HG03521 (cell line): ENCODE results near the gene TNXB.
A peak's percentile ranks its signal among the peaks of the same experiment; 100 is the strongest.

Source experiments
- ATAC-seq: cut with Tn5 transposase; IDR thresholded peaks from one replicate; pipeline ENCODE4 v1.9.1; 2021; ENCODE audit warnings: mild to moderate bottlenecking, moderate library complexity; ENCODE audit not compliant: unreplicated experiment

Gene TNXB

GRCh38 chr6:32140420-32141046 is 31.4 kb upstream of the TNXB start:
- ATAC-seq: no peak

GRCh38 chr6:32139590-32139989 is 30.5 kb upstream of the TNXB start:
- no peak for ATAC-seq

GRCh38 chr6:32137454-32137853 is 28.3 kb upstream of the TNXB start:
- ATAC-seq: no peak

- ATAC-seq: no peak
Measured at GRCh38 chr6:32133786-32134185, 24.6 kb upstream of the TNXB start.

- ATAC-seq: no peak
Measured at GRCh38 chr6:32132110-32132509, 23.0 kb upstream of the TNXB start.

- no peak for ATAC-seq
Measured at GRCh38 chr6:32131439-32131948, 22.4 kb upstream of the TNXB start.

GRCh38 chr6:32129297-32130088 is 20.4 kb upstream of the TNXB start:
- peak; percentile 3 for ATAC-seq

GRCh38 chr6:32128751-32129296 is 19.7 kb upstream of the TNXB start:
- ATAC-seq: no peak

GRCh38 chr6:32127717-32128592 is 18.8 kb upstream of the TNXB start, which contains the start of gene ATF6B:
Gene ATF6B, minus strand, starts transcription at chr6:32128246. Its CDS starts 39 bp downstream, at chr6:32128207.
- peak; percentile 80 for ATAC-seq

- ATAC-seq: no peak
Measured at GRCh38 chr6:32127409-32127716, 18.2 kb upstream of the TNXB start.

- ATAC-seq: no peak
Measured at GRCh38 chr6:32126880-32127279, 17.7 kb upstream of the TNXB start.

- ATAC-seq: no peak
Measured at GRCh38 chr6:32123681-32124080, 14.5 kb upstream of the TNXB start.

- ATAC-seq: no peak
Measured at GRCh38 chr6:32120573-32121059, 11.5 kb upstream of the TNXB start.

- ATAC-seq: no peak
Measured at GRCh38 chr6:32118782-32119628, 9.9 kb upstream of the TNXB start.

- no peak for ATAC-seq
Measured at GRCh38 chr6:32117461-32117860, 8.3 kb upstream of the TNXB start.

GRCh38 chr6:32116674-32117073 is 7.5 kb upstream of the TNXB start:
- ATAC-seq: no peak

GRCh38 chr6:32115623-32116022 is 6.5 kb upstream of the TNXB start:
- ATAC-seq: no peak

- ATAC-seq: no peak
Measured at GRCh38 chr6:32114796-32115195, 5.7 kb upstream of the TNXB start.

- ATAC-seq: no peak
Measured at GRCh38 chr6:32113386-32114352, 4.5 kb upstream of the TNXB start.
